Panc1 (cell line): ENCODE results near the gene KCNIP4. TPM values are rescaled to one million over a fixed set of nuclear protein-coding genes. Genes with fewer than 3 reads are reported as not detected.

Source experiments
- ATAC-seq: fragments of 200-7000 bp; cut with Tn5 transposase; 2 replicates; pipeline ENCODE4 v1.9.1; 2020; ENCODE audit warnings: mild to moderate bottlenecking, moderate library complexity
- BruUV-seq: library from RNA; stranded (reverse); fragments of 400-500 nt; replicated peaks from 2 replicates; lab custom pipeline; 2021; lab: Mats Ljungman, UMichigan
- CTCF ChIA-PET: fragments of 300-600 bp; sonication (Branson Sonifier 250); formaldehyde crosslinking; loops from one replicate; lab custom pipeline; 2022; ENCODE audit warnings: antibody characterized with exemption; lab: Charles Lee
- POLR2A ChIA-PET: fragments of 300-600 bp; sonication (Branson Sonifier 250); formaldehyde crosslinking; loops from one replicate; lab custom pipeline; 2022; ENCODE audit warnings: antibody characterized with exemption; lab: Charles Lee
- DNase-seq: peaks from one replicate; pipeline ENCODE4 v3.0.0-alpha.2; 2010; ENCODE audit warnings: low read depth, low spot score
- H3K27ac ChIP-seq: 2 replicates; pipeline ENCODE4 v1.5.1; 2011; ENCODE audit warnings: mild to moderate bottlenecking, low read length, inconsistent platforms
- H3K27me3 ChIP-seq: fragments of 200-500 bp; sonication (Bioruptor generic); 2 replicates; pipeline ENCODE4 v1.6.0; 2014; ENCODE audit warnings: low read length, inconsistent platforms; ENCODE audit not compliant: control insufficient read depth, insufficient read depth
- H3K36me3 ChIP-seq: fragments of 200-500 bp; sonication (Bioruptor generic); 2 replicates; pipeline ENCODE4 v1.5.1; 2014; ENCODE audit warnings: inconsistent platforms, mild to moderate bottlenecking, low read length, moderate library complexity; ENCODE audit not compliant: control insufficient read depth, insufficient read depth
- H3K4me1 ChIP-seq: 2 replicates; pipeline ENCODE4 v1.5.1; 2011; ENCODE audit warnings: inconsistent platforms, mild to moderate bottlenecking, low read length, moderate library complexity; ENCODE audit not compliant: control insufficient read depth, insufficient read depth
- H3K4me3 ChIP-seq, 2 experiments: 2 replicates each; pipeline ENCODE4 v1.5.1; 2011 to 2012; ENCODE audit warnings: low read depth in 2 of 2, low read length in 2 of 2, mild to moderate bottlenecking in 2 of 2, inconsistent platforms in 1 of 2, moderate library complexity in 1 of 2
- H3K9me3 ChIP-seq: fragments of 200-500 bp; sonication (Bioruptor generic); 2 replicates; pipeline ENCODE4 v1.5.1; 2014; ENCODE audit warnings: low read depth, mild to moderate bottlenecking, inconsistent platforms, low read length, moderate library complexity; ENCODE audit not compliant: control insufficient read depth, insufficient read depth
- CTCF ChIP-seq: fragments of 450-650 bp; IDR thresholded peaks from 2 replicates; pipeline ENCODE4 v1.5.1; 2017; ENCODE audit warnings: mild to moderate bottlenecking
- POLR2AphosphoS5 ChIP-seq: IDR thresholded peaks from 2 replicates; pipeline ENCODE4 v1.6.1; 2012; ENCODE audit warnings: mild to moderate bottlenecking, low read depth, low read length, moderate library complexity
- REST ChIP-seq, 2 experiments: IDR thresholded peaks; 2 replicates each; pipeline ENCODE4 v1.6.1; 2011 to 2012; ENCODE audit warnings: low read depth in 2 of 2, control low read depth in 1 of 2, low read length in 1 of 2, mild to moderate bottlenecking in 1 of 2, moderate library complexity in 1 of 2; ENCODE audit not compliant: insufficient read depth in 1 of 2
- SIN3A ChIP-seq: IDR thresholded peaks from 2 replicates; pipeline ENCODE4 v1.6.1; 2012; ENCODE audit warnings: low read depth, mild to moderate bottlenecking, low read length, moderate library complexity, borderline replicate concordance; ENCODE audit not compliant: insufficient read depth
- TCF7L2 ChIP-seq: IDR thresholded peaks from 2 replicates; pipeline ENCODE4 v1.6.1; 2011; ENCODE audit warnings: mild to moderate bottlenecking, low read depth, low read length, inconsistent platforms
- in situ Hi-C: cut with HindIII; loops from 2 replicates; pipeline ENCODE4 v1.10.0; 2016; ENCODE audit warnings: low sequenced_read_pairs, low pct_unique_long_range_greater_than_20kb
- intact Hi-C: fragments of 100-400 bp; cut with micrococcal nuclease; formaldehyde crosslinking; loops from one replicate; pipeline ENCODE4 v1.10.0; 2022; ENCODE audit not compliant: unreplicated experiment
- total RNA-seq: library from RNA; stranded (reverse); gene quantifications from one replicate; pipeline ENCODE4 v1.2.1, GENCODE V29; 2021; ENCODE audit not compliant: unreplicated experiment

KCNIP4 gene
- total RNA-seq, 1 experiment from 2014 or later: not detected

GRCh38 chr4:21593671-21594001 lies 354.9 kb downstream of the KCNIP4 start:
- Histone ChIP-seq H3K36me3 (no peaks in the 10 kb centered on the region), H3K4me1 (no peaks in the 10 kb centered on the region), H3K4me3 (no peak overlapping the region), H3K27ac (no peak overlapping the region), H3K9me3 (no peaks in the 10 kb centered on the region), H3K27me3 (no peaks in the 10 kb centered on the region)
- no peak for DNase-seq
- intact Hi-C loops: no loop called here
- TF ChIP-seq POLR2AphosphoS5: no peak
- CTCF ChIA-PET: no interaction called here
- in situ Hi-C loops: no loop called here
- no peak for ATAC-seq
- no TSS peak for BruUV-seq
- POLR2A ChIA-PET: no interaction called here

GRCh38 chr4:21592970-21593670 lies 355.5 kb downstream of the KCNIP4 start:
- H3K36me3 ChIP-seq: no peaks in the 10 kb centered on the region
- no peaks in the 10 kb centered on the region for H3K4me1 ChIP-seq
- ChIA-PET POLR2A (no interaction called here), CTCF (no interaction called here)
- H3K27me3 ChIP-seq: no peaks in the 10 kb centered on the region
- no peak overlapping the region for H3K4me3 ChIP-seq
- BruUV-seq: no TSS peak
- H3K27ac ChIP-seq: no peak overlapping the region
- no peak for TF ChIP-seq REST (IDR thresholded peaks at IDR 0.05; ENCODE audit: insufficient read depth in 1 of 2, low read depth in 2 of 2, low read length in 1 of 2)
- no peak for TF ChIP-seq POLR2AphosphoS5
- no peak for TF ChIP-seq SIN3A
- TF ChIP-seq TCF7L2: no peak
- no peak for TF ChIP-seq CTCF
- no peak for DNase-seq
- in situ Hi-C loops (no loop called here), intact Hi-C loops (no loop called here)
- ATAC-seq: no peak
- no peaks in the 10 kb centered on the region for H3K9me3 ChIP-seq

- POLR2A ChIA-PET: no interaction called here
- intact Hi-C loops (no loop called here), in situ Hi-C loops (no loop called here)
- BruUV-seq: no TSS peak
- Histone ChIP-seq H3K36me3 (no peaks in the 10 kb centered on the region), H3K9me3 (no peaks in the 10 kb centered on the region), H3K4me1 (no peaks in the 10 kb centered on the region), H3K27me3 (no peaks in the 10 kb centered on the region), H3K4me3 (no peak overlapping the region), H3K27ac (no peak overlapping the region)
- CTCF ChIA-PET: no interaction called here
- DNase-seq (no peak), ATAC-seq (no peak)
- TF ChIP-seq CTCF (no peak), TCF7L2 (no peak), POLR2AphosphoS5 (no peak), REST (IDR thresholded peaks at IDR 0.05; ENCODE audit: insufficient read depth in 1 of 2, low read depth in 2 of 2, low read length in 1 of 2) (no peak)
Measured at GRCh38 chr4:21577056-21577455, 371.5 kb downstream of the KCNIP4 start.
